ENCODE measurements around the gene CAPN7.
A peak's percentile ranks its signal among the peaks of the same experiment; 100 is the strongest.

Gene CAPN7

DNA sequence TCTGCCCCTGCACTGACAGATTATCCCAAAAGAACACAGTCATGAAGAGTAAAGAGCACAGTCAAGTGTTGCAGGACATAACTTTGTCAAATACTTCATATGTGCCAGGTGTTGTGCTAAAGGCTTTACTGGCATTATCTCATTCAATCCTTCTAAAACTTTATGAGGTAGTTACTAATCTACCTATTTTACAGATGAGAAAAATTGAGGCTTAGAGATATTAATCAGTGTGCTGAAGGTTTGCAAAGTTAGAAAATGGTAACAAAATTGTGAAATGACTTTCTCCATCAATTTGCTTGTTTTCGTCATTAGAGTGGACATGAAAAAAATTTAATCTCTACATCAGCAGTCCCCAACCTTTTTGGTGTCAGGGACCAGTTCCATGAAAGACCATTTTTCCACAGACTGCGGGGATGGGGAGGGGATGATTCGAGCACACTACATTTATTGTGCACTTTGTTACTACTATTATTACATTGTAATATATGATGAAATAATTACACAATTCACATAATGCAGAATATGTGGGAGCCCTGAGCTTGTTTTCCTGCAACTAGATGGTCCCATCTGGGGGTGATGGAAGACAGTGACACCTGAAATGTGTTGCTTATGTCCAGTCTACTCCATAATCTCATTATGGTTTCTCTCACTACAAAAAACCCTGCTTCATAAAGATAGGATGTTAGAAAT lies 8.6 kb upstream of the CAPN7 start:
- no peak for DNase-seq (ENCODE audit: low read depth)
- no peak overlapping the region for H3K4me3 ChIP-seq (ENCODE audit: low read depth, low read length)
- no peak for TF ChIP-seq POLR2A (IDR thresholded peaks at IDR 0.05; ENCODE audit: extremely low read depth, insufficient read length)
- TF ChIP-seq MYC (IDR thresholded peaks at IDR 0.05; ENCODE audit: low read depth, low read length) = no peak
- TF ChIP-seq, protein P1, sequence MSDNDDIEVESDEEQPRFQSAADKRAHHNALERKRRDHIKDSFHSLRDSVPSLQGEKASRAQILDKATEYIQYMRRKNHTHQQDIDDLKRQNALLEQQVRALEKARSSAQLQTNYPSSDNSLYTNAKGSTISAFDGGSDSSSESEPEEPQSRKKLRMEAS (IDR thresholded peaks at IDR 0.05; ENCODE audit: low read depth, low read length) = no peak
- TF ChIP-seq, protein P2, sequence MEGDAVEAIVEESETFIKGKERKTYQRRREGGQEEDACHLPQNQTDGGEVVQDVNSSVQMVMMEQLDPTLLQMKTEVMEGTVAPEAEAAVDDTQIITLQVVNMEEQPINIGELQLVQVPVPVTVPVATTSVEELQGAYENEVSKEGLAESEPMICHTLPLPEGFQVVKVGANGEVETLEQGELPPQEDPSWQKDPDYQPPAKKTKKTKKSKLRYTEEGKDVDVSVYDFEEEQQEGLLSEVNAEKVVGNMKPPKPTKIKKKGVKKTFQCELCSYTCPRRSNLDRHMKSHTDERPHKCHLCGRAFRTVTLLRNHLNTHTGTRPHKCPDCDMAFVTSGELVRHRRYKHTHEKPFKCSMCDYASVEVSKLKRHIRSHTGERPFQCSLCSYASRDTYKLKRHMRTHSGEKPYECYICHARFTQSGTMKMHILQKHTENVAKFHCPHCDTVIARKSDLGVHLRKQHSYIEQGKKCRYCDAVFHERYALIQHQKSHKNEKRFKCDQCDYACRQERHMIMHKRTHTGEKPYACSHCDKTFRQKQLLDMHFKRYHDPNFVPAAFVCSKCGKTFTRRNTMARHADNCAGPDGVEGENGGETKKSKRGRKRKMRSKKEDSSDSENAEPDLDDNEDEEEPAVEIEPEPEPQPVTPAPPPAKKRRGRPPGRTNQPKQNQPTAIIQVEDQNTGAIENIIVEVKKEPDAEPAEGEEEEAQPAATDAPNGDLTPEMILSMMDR (IDR thresholded peaks at IDR 0.05; ENCODE audit: low read depth, low read length) = no peak

DNA sequence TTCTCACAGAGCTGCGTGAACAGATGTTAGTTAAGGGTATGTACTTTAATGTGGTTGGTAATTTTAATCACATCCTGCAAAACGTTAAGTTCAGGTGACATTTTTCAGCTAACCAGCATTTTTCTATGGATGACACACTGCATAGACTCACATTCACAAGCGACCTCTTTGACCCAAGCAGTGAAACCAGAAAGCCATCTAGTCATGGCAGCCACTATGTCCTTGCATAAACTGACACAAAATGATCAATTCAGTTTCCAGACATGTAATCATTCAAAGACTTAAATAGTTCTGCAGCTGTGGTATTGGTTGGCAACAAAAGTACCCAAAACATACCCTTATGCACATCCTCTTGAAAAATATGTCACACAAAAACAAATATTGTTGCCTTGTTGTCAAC lies 7.4 kb upstream of the CAPN7 start:
- no peak for DNase-seq (ENCODE audit: low read depth)
- no peak overlapping the region for H3K4me3 ChIP-seq (ENCODE audit: low read depth, low read length)
- TF ChIP-seq, protein P1 (IDR thresholded peaks at IDR 0.05; ENCODE audit: low read depth, low read length) = no peak
- TF ChIP-seq MYC (IDR thresholded peaks at IDR 0.05; ENCODE audit: low read depth, low read length) = no peak
- TF ChIP-seq, protein P2 (IDR thresholded peaks at IDR 0.05; ENCODE audit: low read depth, low read length) = no peak
- no peak for TF ChIP-seq POLR2A (IDR thresholded peaks at IDR 0.05; ENCODE audit: extremely low read depth, insufficient read length)

DNA sequence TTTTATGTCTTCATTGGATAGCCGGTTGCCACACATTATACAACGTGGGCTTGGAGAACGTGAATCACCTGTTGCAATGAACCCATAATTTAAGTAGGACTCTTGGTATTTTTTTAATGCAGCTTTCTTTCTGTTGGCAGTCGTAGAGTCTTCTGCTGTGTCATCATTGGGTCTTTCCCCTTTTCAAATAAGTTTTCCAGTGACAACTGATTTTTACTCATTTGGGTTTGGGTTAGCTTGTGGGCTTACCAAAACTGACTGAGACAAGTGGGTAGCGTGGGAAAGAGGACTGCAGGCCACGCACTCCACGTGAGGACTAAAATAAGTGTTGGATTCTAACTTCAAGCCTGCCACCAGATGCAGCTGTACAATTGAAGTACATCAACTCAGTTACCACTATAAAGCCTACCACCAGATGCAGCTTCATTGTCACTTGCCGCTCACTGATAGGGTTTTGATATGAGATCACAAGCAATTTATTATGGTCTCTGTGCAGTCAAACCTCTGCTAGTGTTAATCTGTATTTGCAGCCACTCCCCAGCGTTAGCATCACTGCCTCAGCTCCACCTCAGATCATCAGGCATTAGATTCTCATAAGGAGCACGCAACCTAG lies 6.4 kb upstream of the CAPN7 start:
- no peak overlapping the region for H3K4me3 ChIP-seq (ENCODE audit: low read depth, low read length)
- DNase-seq (ENCODE audit: low read depth) = no peak
- TF ChIP-seq, protein P2 (IDR thresholded peaks at IDR 0.05; ENCODE audit: low read depth, low read length) = no peak
- TF ChIP-seq POLR2A (IDR thresholded peaks at IDR 0.05; ENCODE audit: extremely low read depth, insufficient read length) = no peak
- TF ChIP-seq, protein P1 (IDR thresholded peaks at IDR 0.05; ENCODE audit: low read depth, low read length) = no peak
- TF ChIP-seq MYC (IDR thresholded peaks at IDR 0.05; ENCODE audit: low read depth, low read length) = no peak

DNA sequence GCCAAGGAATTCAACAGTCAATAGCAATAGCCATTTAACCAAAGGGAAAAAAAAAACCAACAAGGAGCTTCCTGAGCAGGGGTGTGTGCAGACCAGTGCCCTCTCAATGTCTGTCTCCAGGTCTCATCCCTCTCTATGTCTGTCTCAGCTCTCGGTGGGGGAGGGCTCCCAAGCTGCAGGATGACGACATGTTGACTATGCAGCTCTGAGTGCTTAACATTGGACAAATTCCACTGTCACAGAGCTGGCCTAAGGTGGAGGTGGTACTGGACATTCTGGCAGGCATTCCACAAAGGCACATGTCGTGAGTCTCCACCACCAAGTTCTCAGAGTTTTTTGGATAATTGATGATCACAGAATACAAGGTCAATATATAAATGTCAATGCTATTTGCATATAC lies 2.0 kb upstream of the CAPN7 start:
- no peak overlapping the region for H3K4me3 ChIP-seq (ENCODE audit: low read depth, low read length)
- TF ChIP-seq, protein P2 (IDR thresholded peaks at IDR 0.05; ENCODE audit: low read depth, low read length) = no peak
- TF ChIP-seq, protein P1 (IDR thresholded peaks at IDR 0.05; ENCODE audit: low read depth, low read length) = no peak
- TF ChIP-seq POLR2A (IDR thresholded peaks at IDR 0.05; ENCODE audit: extremely low read depth, insufficient read length) (no peak), MYC (IDR thresholded peaks at IDR 0.05; ENCODE audit: low read depth, low read length) (no peak)
- peak; percentile 15 for DNase-seq (ENCODE audit: low read depth)

DNA sequence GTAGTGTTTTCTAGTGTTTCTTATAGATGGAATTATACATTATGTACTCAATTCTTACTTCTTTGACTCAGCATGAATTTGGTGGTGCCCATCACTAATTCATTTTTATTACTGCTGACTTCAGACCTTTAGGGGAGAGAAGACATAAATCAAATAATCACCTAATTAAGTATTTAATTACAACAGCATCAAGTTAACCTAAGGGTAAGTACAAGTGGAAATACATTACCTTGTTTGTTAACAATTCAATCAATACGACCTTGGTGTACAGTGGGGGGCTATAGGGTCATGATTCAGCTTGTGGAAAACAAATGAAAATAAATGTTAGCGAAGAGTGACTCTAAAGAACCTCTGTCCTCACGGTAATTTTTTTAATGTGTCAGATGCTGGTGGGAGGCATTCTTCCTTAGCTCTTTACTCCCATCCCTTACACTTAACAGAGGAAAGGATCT lies 538 bp upstream of the CAPN7 start:
- no peak for TF ChIP-seq POLR2A (IDR thresholded peaks at IDR 0.05; ENCODE audit: extremely low read depth, insufficient read length)
- TF ChIP-seq, protein P1 (IDR thresholded peaks at IDR 0.05; ENCODE audit: low read depth, low read length) = no peak
- TF ChIP-seq, protein P2 (IDR thresholded peaks at IDR 0.05; ENCODE audit: low read depth, low read length) = no peak
- TF ChIP-seq MYC (IDR thresholded peaks at IDR 0.05; ENCODE audit: low read depth, low read length) = no peak
- H3K4me3 ChIP-seq (ENCODE audit: low read depth, low read length) = peak overlapping the region; percentile 74
- no peak for DNase-seq (ENCODE audit: low read depth)

Data from NB4 (cell line).